Skeletal muscle satellite cell (primary cell): ENCODE results near the gene FGGY.

ENCODE experiments used
- H3K27me3 ChIP-seq: 2 replicates; pipeline ENCODE4 v1.7.0; 2013; ENCODE audit warnings: low read length; ENCODE audit not compliant: control insufficient read depth, insufficient read depth
- H3K36me3 ChIP-seq: 2 replicates; pipeline ENCODE4 v1.7.0; 2013; ENCODE audit warnings: mild to moderate bottlenecking, control low read depth, low read length; ENCODE audit not compliant: insufficient read depth
- H3K4me1 ChIP-seq: 2 replicates; pipeline ENCODE4 v1.7.0; 2013; ENCODE audit warnings: low read length; ENCODE audit not compliant: control insufficient read depth, insufficient read depth
- H3K4me2 ChIP-seq: 2 replicates; pipeline ENCODE4 v1.7.0; 2013; ENCODE audit warnings: mild to moderate bottlenecking, low read length
- H3K4me3 ChIP-seq: 2 replicates; pipeline ENCODE4 v1.7.0; 2013; ENCODE audit warnings: low read length
- H3K9ac ChIP-seq: 2 replicates; pipeline ENCODE4 v1.7.0; 2013; ENCODE audit warnings: mild to moderate bottlenecking, low read depth, low read length, moderate library complexity
- H3K9me3 ChIP-seq: replicated peaks from 2 replicates; pipeline ENCODE4 v1.7.0; 2013; ENCODE audit warnings: mild to moderate bottlenecking, control low read depth, low read length

The FGGY gene

DNA sequence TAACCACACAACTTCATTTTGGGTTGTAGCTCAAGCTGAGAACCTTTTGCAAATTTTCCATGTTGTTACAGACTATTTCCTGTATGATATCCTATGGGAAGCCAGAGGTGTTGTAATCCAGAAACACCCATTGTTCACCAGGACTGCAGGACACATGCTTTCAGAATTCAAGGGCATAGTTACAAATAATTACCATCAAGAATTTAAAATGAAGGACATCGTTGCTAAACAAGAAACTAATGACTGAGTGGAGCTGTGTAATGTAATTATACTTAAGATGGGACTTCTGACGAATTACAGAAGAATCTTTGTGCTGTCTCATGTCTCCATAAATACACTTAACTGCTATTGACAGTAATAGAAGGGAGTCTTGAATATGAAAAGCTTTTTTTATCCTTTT, 470.2 kb downstream of the FGGY start:
- Histone ChIP-seq H3K4me1 (no peaks in the 10 kb centered on the region), H3K9ac (no peak overlapping the region), H3K36me3 (no peaks in the 10 kb centered on the region), H3K27me3 (no peaks in the 10 kb centered on the region), H3K4me3 (no peak overlapping the region), H3K9me3 (no peaks in the 10 kb centered on the region), H3K4me2 (no peak overlapping the region)

DNA sequence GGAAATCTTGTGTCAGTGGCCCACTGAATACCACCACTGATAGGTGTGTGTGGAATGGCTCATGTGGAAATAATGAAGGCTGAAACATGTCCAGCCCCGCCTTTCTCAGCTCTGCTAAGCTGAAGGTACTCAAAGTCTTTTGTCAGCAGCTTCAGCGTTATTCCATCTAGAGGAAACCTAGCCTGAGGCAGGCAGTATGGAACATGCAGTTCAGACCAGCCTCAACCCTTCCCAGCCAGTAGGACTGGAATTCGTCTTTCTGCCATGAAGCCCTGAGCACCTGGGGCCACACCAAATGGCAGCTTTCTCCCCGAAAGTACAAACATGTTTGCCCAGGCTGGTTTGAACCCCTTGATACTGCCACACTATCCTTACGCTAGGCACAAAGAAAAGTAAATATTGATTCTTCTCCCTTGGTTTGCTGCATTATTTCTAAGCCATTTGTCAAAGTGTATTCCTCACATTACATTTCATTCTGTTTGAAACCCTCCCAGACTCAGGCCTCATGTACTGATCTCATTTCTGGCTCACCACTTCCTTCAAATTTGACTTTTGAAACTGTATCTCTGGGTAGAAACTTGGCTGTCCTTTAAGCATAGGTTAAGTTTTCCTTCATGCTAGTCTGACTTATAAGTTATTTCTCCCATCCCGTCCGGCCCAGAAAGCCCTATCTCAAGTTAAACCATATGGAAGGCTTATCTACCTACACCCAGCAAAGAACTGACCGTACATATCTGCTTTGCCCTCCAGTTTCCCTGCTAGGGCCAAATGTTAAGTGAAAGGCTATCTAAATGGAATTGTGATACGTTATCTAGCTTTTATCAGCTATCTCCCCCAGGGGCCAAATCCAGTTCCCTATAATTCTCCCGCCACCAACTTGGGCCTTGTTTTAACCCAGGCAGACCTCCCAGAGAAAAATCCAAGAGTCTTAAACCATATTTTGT, 472.2 kb downstream of the FGGY start:
- Histone ChIP-seq H3K36me3 (no peaks in the 10 kb centered on the region), H3K4me2 (no peak overlapping the region), H3K4me1 (no peaks in the 10 kb centered on the region), H3K27me3 (no peaks in the 10 kb centered on the region), H3K4me3 (no peak overlapping the region), H3K9me3 (no peaks in the 10 kb centered on the region), H3K9ac (no peak overlapping the region)

DNA sequence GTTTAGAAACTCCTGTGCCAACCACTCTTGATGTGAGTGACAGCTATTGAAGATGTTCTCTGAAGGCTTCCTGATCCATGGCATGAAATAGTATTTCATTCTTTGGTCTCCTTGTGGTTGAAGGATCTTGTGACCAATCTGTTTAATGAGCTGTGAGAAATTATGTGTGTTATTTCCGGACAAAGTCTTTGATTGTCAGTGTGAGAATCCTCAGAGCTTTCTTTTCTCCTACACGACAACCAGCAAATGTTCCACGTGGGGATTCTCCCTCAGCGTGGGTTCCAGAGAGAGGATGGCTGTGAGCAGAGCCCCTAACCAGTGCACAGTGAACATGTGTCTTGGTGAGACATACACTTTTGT, 472.8 kb downstream of the FGGY start:
- no peaks in the 10 kb centered on the region for H3K9me3 ChIP-seq
- H3K9ac ChIP-seq: no peak overlapping the region
- H3K4me2 ChIP-seq: no peak overlapping the region
- no peak overlapping the region for H3K4me3 ChIP-seq
- H3K27me3 ChIP-seq: no peaks in the 10 kb centered on the region
- no peaks in the 10 kb centered on the region for H3K4me1 ChIP-seq
- H3K36me3 ChIP-seq: no peaks in the 10 kb centered on the region

DNA sequence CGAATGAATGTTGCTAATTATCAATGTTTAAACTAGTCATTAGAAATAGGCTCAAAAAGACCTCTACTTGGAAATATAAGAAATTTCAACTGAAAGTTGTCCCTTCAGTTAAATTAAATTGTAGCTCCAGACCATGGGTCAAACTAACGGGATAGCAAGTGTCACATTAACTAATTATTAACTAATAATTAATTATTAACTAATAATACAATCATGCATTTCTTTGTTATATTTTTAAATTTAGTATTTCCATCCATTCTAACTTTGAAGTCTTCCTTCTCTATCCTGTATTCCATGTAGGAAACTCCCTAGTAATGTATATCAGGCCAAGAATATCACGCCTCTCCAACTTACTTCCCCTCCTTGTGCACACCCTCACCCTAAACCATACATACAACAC, 474.5 kb downstream of the FGGY start:
- Histone ChIP-seq H3K4me3 (no peak overlapping the region), H3K9ac (no peak overlapping the region), H3K9me3 (no peaks in the 10 kb centered on the region), H3K4me1 (no peaks in the 10 kb centered on the region), H3K36me3 (no peaks in the 10 kb centered on the region), H3K27me3 (no peaks in the 10 kb centered on the region), H3K4me2 (no peak overlapping the region)

DNA sequence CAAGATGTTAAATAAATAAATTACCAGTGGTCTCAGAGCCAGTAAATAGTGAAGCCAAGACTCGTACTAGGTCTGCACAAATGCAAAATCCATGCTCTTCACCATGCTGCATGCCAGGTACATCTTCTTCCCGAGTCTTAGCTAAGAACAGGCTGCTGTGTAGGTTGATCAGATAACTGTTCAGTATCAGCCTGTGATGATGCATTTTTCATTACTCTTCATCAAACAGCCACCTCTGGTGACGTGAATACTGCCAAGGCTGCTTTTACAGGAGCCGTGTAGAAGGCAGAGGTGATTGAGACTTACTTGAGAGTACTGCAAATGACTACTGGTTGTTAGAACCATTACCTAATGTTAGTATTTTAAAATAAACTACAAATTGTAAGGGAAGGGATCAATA, 478.6 kb downstream of the FGGY start:
- no peaks in the 10 kb centered on the region for H3K9me3 ChIP-seq
- H3K27me3 ChIP-seq: no peaks in the 10 kb centered on the region
- H3K4me3 ChIP-seq: no peak overlapping the region
- H3K9ac ChIP-seq: no peak overlapping the region
- H3K4me1 ChIP-seq: peaks cover 10% of the 10 kb centered on the region
- no peaks in the 10 kb centered on the region for H3K36me3 ChIP-seq
- H3K4me2 ChIP-seq: no peak overlapping the region

DNA sequence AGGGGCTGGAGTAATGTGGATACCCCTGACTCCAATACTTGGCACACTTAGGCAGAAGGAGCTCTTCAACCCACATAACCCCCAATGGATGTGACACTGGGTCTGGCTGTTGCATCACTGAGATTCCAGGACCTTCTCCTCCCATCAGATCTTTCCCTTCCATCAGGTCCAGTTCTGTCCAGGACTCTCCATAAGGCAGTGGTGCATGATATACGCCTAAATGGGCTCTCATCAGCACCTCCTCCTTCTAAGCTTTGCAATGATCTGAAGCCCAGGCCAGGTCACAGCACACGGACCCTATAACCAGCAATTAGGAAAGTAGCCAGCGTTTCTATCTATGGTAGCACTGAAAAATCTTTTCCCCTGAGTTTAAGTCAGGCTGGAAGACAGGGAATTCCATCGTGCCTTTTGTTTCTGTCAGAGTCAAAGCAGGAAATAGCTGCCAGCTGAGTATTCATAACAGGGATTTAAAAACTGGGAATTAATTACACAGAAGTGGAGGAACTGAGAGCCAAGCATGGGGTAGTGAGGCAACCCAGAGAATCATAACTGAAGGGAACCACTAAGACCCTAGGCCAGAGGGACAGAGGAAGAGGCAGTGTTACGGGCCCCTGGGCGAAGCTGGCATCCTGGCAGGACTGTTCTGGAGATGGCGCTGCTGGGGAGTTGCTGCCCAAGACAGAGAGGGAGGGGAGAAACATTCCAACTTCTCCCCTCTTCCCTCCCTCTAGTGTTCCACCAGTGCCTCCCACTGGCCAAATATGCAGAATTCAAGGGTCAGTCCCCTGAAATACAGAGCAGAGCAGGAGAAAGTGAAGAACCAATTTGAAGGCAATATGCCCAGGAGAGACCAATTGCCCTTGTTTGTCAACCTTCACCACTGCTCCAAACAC, 480.3 kb downstream of the FGGY start:
- peak overlapping the region; percentile 14 for H3K9ac ChIP-seq
- H3K36me3 ChIP-seq: no peaks in the 10 kb centered on the region
- peaks cover 10% of the 10 kb centered on the region for H3K4me1 ChIP-seq
- H3K27me3 ChIP-seq: no peaks in the 10 kb centered on the region
- H3K4me3 ChIP-seq: no peak overlapping the region
- peak overlapping the region; percentile 55 for H3K4me2 ChIP-seq
- no peaks in the 10 kb centered on the region for H3K9me3 ChIP-seq

DNA sequence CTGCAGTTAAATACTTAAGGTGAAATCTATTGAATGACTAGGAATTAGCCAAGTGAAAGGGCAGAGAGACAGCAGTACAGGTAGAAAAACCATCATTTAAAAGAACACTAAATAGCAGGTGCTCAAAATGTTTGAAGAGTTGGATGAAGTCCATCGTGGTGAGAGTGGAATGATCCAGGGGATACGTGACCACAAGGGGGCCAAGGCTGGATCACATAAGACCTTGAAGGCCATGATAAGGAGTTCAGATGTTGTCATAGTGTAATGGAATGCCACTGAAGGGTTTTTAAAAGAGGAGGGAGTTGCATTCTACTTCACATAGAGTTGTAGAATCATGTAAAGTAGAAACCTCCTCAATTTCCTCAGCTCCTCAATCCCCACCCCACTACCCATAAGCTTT, 483.1 kb downstream of the FGGY start:
- H3K9ac ChIP-seq: no peak overlapping the region
- no peaks in the 10 kb centered on the region for H3K27me3 ChIP-seq
- H3K9me3 ChIP-seq: no peaks in the 10 kb centered on the region
- H3K4me2 ChIP-seq: no peak overlapping the region
- H3K4me1 ChIP-seq: peaks cover 10% of the 10 kb centered on the region
- H3K4me3 ChIP-seq: no peak overlapping the region
- no peaks in the 10 kb centered on the region for H3K36me3 ChIP-seq

DNA sequence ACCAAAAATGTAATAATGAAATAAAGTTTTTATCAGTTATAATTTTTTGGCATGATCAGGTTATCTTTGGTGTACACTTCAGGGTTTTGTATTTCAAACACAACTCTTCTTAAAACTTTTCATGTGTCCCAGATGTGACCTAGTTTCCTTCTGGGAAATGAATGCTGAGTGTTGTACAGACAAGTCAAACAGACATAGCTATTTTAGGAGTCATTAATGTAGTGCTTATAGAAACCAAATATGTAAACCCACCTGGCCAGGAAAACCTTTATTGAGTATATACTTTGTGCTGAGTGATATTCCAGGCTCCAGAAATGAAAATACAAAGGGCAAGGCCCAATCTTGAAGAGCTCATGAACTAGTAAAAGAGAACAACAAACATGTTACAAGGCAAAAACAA, 491.9 kb downstream of the FGGY start:
- H3K9me3 ChIP-seq: no peaks in the 10 kb centered on the region
- no peaks in the 10 kb centered on the region for H3K27me3 ChIP-seq
- H3K4me2 ChIP-seq: no peak overlapping the region
- no peak overlapping the region for H3K9ac ChIP-seq
- H3K36me3 ChIP-seq: no peaks in the 10 kb centered on the region
- no peak overlapping the region for H3K4me3 ChIP-seq
- no peaks in the 10 kb centered on the region for H3K4me1 ChIP-seq

DNA sequence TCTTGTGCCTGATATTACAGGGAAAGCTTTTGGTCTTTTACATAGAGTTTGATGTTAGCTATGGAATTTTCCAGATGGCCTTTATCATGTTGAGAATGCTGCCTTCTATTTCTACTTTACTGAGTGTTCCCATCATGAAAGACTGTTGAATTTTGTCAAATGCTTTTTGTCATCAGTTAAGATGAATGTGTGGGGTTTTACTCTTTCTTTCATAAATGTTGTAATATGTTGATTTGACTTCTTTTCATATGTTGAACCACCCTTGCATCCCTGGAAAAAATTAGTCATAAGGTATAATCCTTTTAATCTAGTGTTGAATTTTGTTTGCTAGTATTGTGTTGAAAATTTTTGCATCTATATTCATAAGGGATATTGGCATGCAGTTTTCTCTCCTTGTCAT, 501.7 kb downstream of the FGGY start:
- H3K9me3 ChIP-seq: no peaks in the 10 kb centered on the region
- no peak overlapping the region for H3K4me2 ChIP-seq
- no peak overlapping the region for H3K9ac ChIP-seq
- H3K4me3 ChIP-seq: no peak overlapping the region
- no peaks in the 10 kb centered on the region for H3K36me3 ChIP-seq
- H3K27me3 ChIP-seq: no peaks in the 10 kb centered on the region
- no peaks in the 10 kb centered on the region for H3K4me1 ChIP-seq

DNA sequence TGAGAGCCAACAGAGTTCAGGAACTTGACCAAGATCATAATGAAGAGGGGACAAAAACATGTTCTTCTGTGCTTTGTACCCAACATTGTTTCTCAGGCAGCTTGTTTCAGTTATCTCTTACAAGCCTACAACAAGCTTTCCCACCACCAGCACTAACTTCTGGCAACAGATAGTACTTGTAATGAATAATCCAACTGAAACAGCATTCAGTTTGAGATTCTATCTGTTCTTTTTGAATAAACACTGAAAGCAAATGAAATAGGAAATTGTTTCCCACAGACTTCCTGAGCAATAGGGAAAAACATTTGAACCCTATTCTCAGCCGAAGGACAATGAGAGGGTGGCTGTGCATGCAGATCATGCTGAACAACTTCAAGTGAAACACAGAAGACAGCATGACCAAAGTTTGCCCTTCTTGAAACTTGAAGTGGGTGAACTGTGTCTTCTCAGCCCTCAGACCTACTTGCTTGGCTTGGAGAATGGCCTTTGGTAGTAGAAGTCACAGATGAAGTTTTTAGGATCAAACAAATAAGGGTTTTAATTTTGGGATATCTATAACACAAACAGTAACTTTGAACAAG, 506.7 kb downstream of the FGGY start:
- Histone ChIP-seq H3K36me3 (no peaks in the 10 kb centered on the region), H3K9me3 (no peaks in the 10 kb centered on the region), H3K27me3 (peaks cover 2% of the 10 kb centered on the region), H3K4me3 (no peak overlapping the region), H3K4me1 (no peaks in the 10 kb centered on the region), H3K9ac (no peak overlapping the region), H3K4me2 (no peak overlapping the region)

DNA sequence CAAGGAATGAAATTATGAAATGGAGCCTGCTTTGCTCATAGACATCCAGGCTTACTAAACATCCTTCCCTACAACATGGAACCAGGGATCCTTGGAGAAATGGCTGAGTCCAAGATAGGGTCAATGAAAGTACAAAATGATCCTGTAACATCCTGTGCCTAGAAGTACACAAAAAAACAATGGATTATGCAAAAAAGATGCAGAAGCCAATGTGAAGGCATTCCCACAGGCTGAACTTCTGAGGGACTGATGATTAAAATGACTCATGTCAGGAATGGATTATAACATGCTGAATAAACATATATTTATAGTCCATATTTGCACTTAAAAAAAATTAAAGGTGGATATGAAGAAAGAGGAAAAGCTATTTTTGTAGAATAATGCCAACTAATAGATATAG, 507.4 kb downstream of the FGGY start:
- no peaks in the 10 kb centered on the region for H3K9me3 ChIP-seq
- H3K4me1 ChIP-seq: no peaks in the 10 kb centered on the region
- H3K36me3 ChIP-seq: no peaks in the 10 kb centered on the region
- no peak overlapping the region for H3K9ac ChIP-seq
- H3K27me3 ChIP-seq: peaks cover 6% of the 10 kb centered on the region
- H3K4me2 ChIP-seq: no peak overlapping the region
- H3K4me3 ChIP-seq: no peak overlapping the region
